ENCODE measurements around the gene PDP2.
"Not testable (repeated sequence)": the region's sequence is repeated elsewhere in the genome, so short reads cannot be mapped to it uniquely, and the experiment has no call there.

PDP2 gene

GRCh38 chr16:66919569-66920298, 39.4 kb downstream of the PDP2 start:
- DNase-seq (ENCODE audit: low read depth in 3 of 3, low spot score in 1 of 3): no peak

GRCh38 chr16:66920299-66920590, 39.9 kb downstream of the PDP2 start:
- DNase-seq (ENCODE audit: low read depth in 3 of 3, low spot score in 1 of 3): no peak

GRCh38 chr16:66920924-66921680, 40.8 kb downstream of the PDP2 start:
- no peak for DNase-seq (ENCODE audit: low read depth in 3 of 3, low spot score in 1 of 3)

GRCh38 chr16:66921729-66922450, 41.6 kb downstream of the PDP2 start:
- no peak for DNase-seq (ENCODE audit: low read depth in 3 of 3, low spot score in 1 of 3)

- DNase-seq (ENCODE audit: low read depth in 3 of 3, low spot score in 1 of 3): no peak
Measured at GRCh38 chr16:66923247-66923731, 43.0 kb downstream of the PDP2 start.

GRCh38 chr16:66923866-66924265, 43.6 kb downstream of the PDP2 start:
- DNase-seq (ENCODE audit: low read depth in 3 of 3, low spot score in 1 of 3): no peak

- DNase-seq (ENCODE audit: low read depth in 3 of 3, low spot score in 1 of 3): no peak
Measured at GRCh38 chr16:66924527-66925321, 44.4 kb downstream of the PDP2 start.

- DNase-seq (ENCODE audit: low read depth in 3 of 3, low spot score in 1 of 3): no peak
Measured at GRCh38 chr16:66925322-66925840, 45.1 kb downstream of the PDP2 start, which contains the start of gene RRAD. TSS of gene RRAD (minus strand) at chr16:66925535. CDS start at chr16:66925179, 356 bp downstream.

GRCh38 chr16:66926171-66926947, 46.0 kb downstream of the PDP2 start:
- no peak for DNase-seq (ENCODE audit: low read depth in 3 of 3, low spot score in 1 of 3)

GRCh38 chr16:66926961-66927436, 46.7 kb downstream of the PDP2 start:
- DNase-seq (ENCODE audit: low read depth in 3 of 3, low spot score in 1 of 3): no peak

- no peak for DNase-seq (ENCODE audit: low read depth in 3 of 3, low spot score in 1 of 3)
Measured at GRCh38 chr16:66927918-66928649, 47.8 kb downstream of the PDP2 start.

- no peak for DNase-seq (ENCODE audit: low read depth in 3 of 3, low spot score in 1 of 3)
Measured at GRCh38 chr16:66928702-66929388, 48.5 kb downstream of the PDP2 start.

- DNase-seq (ENCODE audit: low read depth in 3 of 3, low spot score in 1 of 3): no peak
Measured at GRCh38 chr16:66930189-66930588, 49.9 kb downstream of the PDP2 start.

GRCh38 chr16:66931665-66932064, 51.4 kb downstream of the PDP2 start:
- DNase-seq (ENCODE audit: low read depth in 3 of 3, low spot score in 1 of 3): no peak

GRCh38 chr16:66932076-66932475, 51.8 kb downstream of the PDP2 start:
- no peak for DNase-seq (ENCODE audit: low read depth in 3 of 3, low spot score in 1 of 3)

GRCh38 chr16:66933776-66934137, 53.4 kb downstream of the PDP2 start:
- DNase-seq (ENCODE audit: low read depth in 3 of 3, low spot score in 1 of 3): peak in 2 of 3 donors; percentile 29 to 30

- peak; percentile 62 to 86 (median 79) for DNase-seq (ENCODE audit: low read depth in 3 of 3, low spot score in 1 of 3)
Measured at GRCh38 chr16:66934138-66934838, 54.0 kb downstream of the PDP2 start, which contains the start of gene CIAO2B. TSS of gene CIAO2B (minus strand) at chr16:66934402. CDS start at chr16:66934364, 38 bp downstream.

GRCh38 chr16:66934839-66935313, 54.6 kb downstream of the PDP2 start:
- DNase-seq (ENCODE audit: low read depth in 3 of 3, low spot score in 1 of 3): not testable (repeated sequence)
